OCI-LY1 (cell line): Measurements from ENCODE around the gene RBMS3.

Experiments used
- H2AFZ ChIP-seq: fragments of 200-600 bp; sonication (generic), shearing (Covaris generic); 2 replicates; pipeline ENCODE4 v1.6.0; 2014; ENCODE audit warnings: antibody characterized with exemption, mild to moderate bottlenecking, low read length
- H3F3A ChIP-seq: fragments of 200-600 bp; sonication (generic), shearing (Covaris generic); 2 replicates; pipeline ENCODE4 v1.6.0; 2014; ENCODE audit warnings: mild to moderate bottlenecking, antibody characterized with exemption, low read length, moderate library complexity; ENCODE audit not compliant: insufficient read depth
- H3K27ac ChIP-seq: fragments of 200-600 bp; sonication (generic); 2 replicates; pipeline ENCODE4 v1.5.1; 2014; ENCODE audit warnings: low read length, mixed run types, mild to moderate bottlenecking, low read depth; ENCODE audit not compliant: poor library complexity, severe bottlenecking
- H3K27me3 ChIP-seq: fragments of 200-600 bp; sonication (generic); 2 replicates; pipeline ENCODE4 v1.6.0; 2014; ENCODE audit warnings: antibody characterized with exemption, mild to moderate bottlenecking, low read length, moderate library complexity; ENCODE audit not compliant: insufficient read depth
- H3K36me3 ChIP-seq: fragments of 200-600 bp; sonication (generic); 2 replicates; pipeline ENCODE4 v1.6.1; 2014; ENCODE audit warnings: mild to moderate bottlenecking, antibody characterized with exemption, low read length, moderate library complexity, mixed read lengths; ENCODE audit not compliant: insufficient read depth
- H3K4me1 ChIP-seq: fragments of 200-600 bp; sonication (generic); 2 replicates; pipeline ENCODE4 v1.5.1; 2014; ENCODE audit warnings: mild to moderate bottlenecking, low read length, moderate library complexity; ENCODE audit not compliant: insufficient read depth, severe bottlenecking
- H3K4me2 ChIP-seq: fragments of 200-600 bp; sonication (generic), shearing (Covaris generic); 2 replicates; pipeline ENCODE4 v1.6.1; 2014; ENCODE audit warnings: low read length
- H3K4me3 ChIP-seq: fragments of 200-600 bp; sonication (generic); 2 replicates; pipeline ENCODE4 v1.5.1; 2014; ENCODE audit warnings: low read length, low read depth, mild to moderate bottlenecking, mixed read lengths; ENCODE audit not compliant: poor library complexity, severe bottlenecking
- H3K79me2 ChIP-seq: fragments of 200-600 bp; shearing (Covaris generic); 2 replicates; pipeline ENCODE4 v1.6.1; 2016; ENCODE audit warnings: mixed run types, low read length, mixed read lengths; ENCODE audit not compliant: insufficient read depth
- H3K9ac ChIP-seq: fragments of 200-600 bp; sonication (generic), shearing (Covaris generic); 2 replicates; pipeline ENCODE4 v1.6.1; 2014; ENCODE audit warnings: mild to moderate bottlenecking, low read length, mixed read lengths
- H3K9me2 ChIP-seq: fragments of 200-600 bp; sonication (generic), shearing (Covaris generic); 2 replicates; pipeline ENCODE4 v1.6.1; 2014; ENCODE audit warnings: low read depth, mild to moderate bottlenecking, low read length, mixed read lengths
- H3K9me3 ChIP-seq: fragments of 200-600 bp; shearing (Covaris generic); 2 replicates; pipeline ENCODE4 v1.6.1; 2014; ENCODE audit warnings: low read length, mixed read lengths
- H4K20me1 ChIP-seq: fragments of 200-600 bp; sonication (generic), shearing (Covaris generic); 2 replicates; pipeline ENCODE4 v1.6.0; 2016; ENCODE audit warnings: mild to moderate bottlenecking, low read length; ENCODE audit not compliant: insufficient read depth
- CTCF ChIP-seq: fragments of 200-600 bp; sonication (generic), shearing (Covaris generic); IDR thresholded peaks from 2 replicates; pipeline ENCODE4 v1.5.1; 2017; ENCODE audit warnings: mild to moderate bottlenecking, antibody characterized with exemption, low read length, moderate library complexity, mixed read lengths
- EZH2 ChIP-seq: fragments of 200-600 bp; sonication (generic), shearing (Covaris generic); IDR thresholded peaks from 2 replicates; pipeline ENCODE4 v1.8.0; 2017; ENCODE audit warnings: borderline replicate concordance, mixed run types, mild to moderate bottlenecking, antibody characterized with exemption, low read length, moderate library complexity, mixed read lengths

Gene RBMS3

GRCh38 chr3:29525254-29525881 lies 244.5 kb downstream of the RBMS3 start:
- H3K27me3 ChIP-seq, result no peaks in the 10 kb centered on the region
- H3K36me3 ChIP-seq, result no peaks in the 10 kb centered on the region
- no peak overlapping the region for H3K4me3 ChIP-seq
- peak overlapping the region; percentile 25; the same call in 1 of the 2 replicates for H3K4me2 ChIP-seq
- no peaks in the 10 kb centered on the region for H3K9me2 ChIP-seq
- H4K20me1 ChIP-seq, result no peaks in the 10 kb centered on the region
- no peaks in the 10 kb centered on the region for H3F3A ChIP-seq
- 0 out of 2 replicates have a peak overlapping the region, but pooled peaks have one; percentile 27 for H2AFZ ChIP-seq
- H3K9me3 ChIP-seq, result no peaks in the 10 kb centered on the region
- peaks cover 68% of the 10 kb centered on the region for H3K4me1 ChIP-seq
- H3K79me2 ChIP-seq, result no peaks in the 10 kb centered on the region
- no peak overlapping the region for H3K9ac ChIP-seq
- TF ChIP-seq CTCF, result no peak
- no peak for TF ChIP-seq EZH2
- H3K27ac ChIP-seq, result peak overlapping the region; percentile 61

DNA sequence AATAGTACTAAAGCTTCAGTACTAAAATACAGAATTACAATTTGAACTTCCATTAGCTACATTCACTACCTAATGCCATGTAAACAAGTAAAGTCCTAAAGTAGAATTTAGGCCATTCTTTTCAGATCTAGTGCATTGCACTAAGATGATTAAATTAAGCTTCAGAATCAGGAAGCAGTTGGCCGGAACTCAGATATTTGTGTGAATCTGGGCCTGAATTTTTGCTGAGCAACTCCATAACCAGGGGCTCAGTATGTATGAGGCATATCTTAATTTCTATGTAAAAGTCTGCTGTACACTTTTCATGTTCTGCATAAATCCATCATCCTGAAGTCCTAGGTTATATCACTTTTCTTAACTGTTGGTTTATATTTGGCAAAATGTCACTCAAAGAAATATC lies 246.4 kb downstream of the RBMS3 start:
- Histone ChIP-seq H3K27ac (peak overlapping the region; percentile 53), H2AFZ (no peak overlapping the region), H3K4me3 (no peak overlapping the region), H4K20me1 (no peaks in the 10 kb centered on the region), H3K36me3 (no peaks in the 10 kb centered on the region), H3K79me2 (no peaks in the 10 kb centered on the region), H3K4me2 (peak overlapping the region; percentile 13; the same call in 1 of the 2 replicates), H3K4me1 (peaks cover 67% of the 10 kb centered on the region), H3K27me3 (no peaks in the 10 kb centered on the region), H3K9ac (no peak overlapping the region), H3K9me3 (no peaks in the 10 kb centered on the region), H3F3A (no peaks in the 10 kb centered on the region), H3K9me2 (no peaks in the 10 kb centered on the region)
- TF ChIP-seq CTCF, result no peak
- TF ChIP-seq EZH2, result no peak

DNA sequence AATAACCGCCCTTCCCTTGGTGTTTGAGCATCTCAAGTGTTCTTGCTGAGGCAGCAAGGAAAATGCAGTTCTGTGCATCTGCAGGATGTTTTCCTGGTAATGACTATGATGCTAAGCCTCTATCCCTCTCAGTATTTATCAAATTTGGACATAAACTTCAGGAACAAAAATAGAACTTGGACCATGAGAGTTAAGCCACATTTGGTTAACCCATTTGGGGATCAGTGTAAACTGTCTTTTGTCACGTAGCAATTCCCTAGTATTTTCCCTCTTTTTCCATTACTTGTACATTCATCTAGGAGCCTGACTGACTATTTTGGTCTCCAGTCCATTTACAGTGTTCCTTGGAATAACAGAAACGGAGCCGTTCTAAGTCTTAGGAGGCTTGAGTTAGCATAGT lies 250.8 kb downstream of the RBMS3 start:
- Histone ChIP-seq H3F3A (no peaks in the 10 kb centered on the region), H3K4me1 (peaks cover 65% of the 10 kb centered on the region), H3K4me2 (no peak overlapping the region), H2AFZ (no peak overlapping the region), H3K9me2 (no peaks in the 10 kb centered on the region), H3K27me3 (no peaks in the 10 kb centered on the region), H3K4me3 (no peak overlapping the region), H3K36me3 (no peaks in the 10 kb centered on the region), H3K9me3 (no peaks in the 10 kb centered on the region), H3K9ac (no peak overlapping the region), H3K79me2 (no peaks in the 10 kb centered on the region), H4K20me1 (no peaks in the 10 kb centered on the region), H3K27ac (no peak overlapping the region)
- TF ChIP-seq EZH2, result no peak
- TF ChIP-seq CTCF, result no peak
